Small intestine (tissue), 7 donors: ENCODE measurements around the gene MTHFD1L. TPM values are rescaled to one million over a fixed set of nuclear protein-coding genes. Genes with fewer than 3 reads are reported as not detected.

ENCODE experiments used
- DNase-seq, 2 donors: peaks; one replicate each; pipeline versions ENCODE4 v3.0.0 to v3.0.0-alpha.2; 2013
- FAIRE-seq: peaks from 2 replicates; lab custom pipeline; 2012; peaks lifted over from hg19 to GRCh38; lab: Jason Lieb, UNC
- H3K27ac ChIP-seq, 3 donors: one replicate each; pipeline ENCODE4 v1.5.1; 2013; ENCODE audit warnings: low read length in 2 of 3, mild to moderate bottlenecking in 2 of 3, control low read depth in 1 of 3, inconsistent platforms in 1 of 3, low read depth in 1 of 3, moderate library complexity in 1 of 3
- H3K27me3 ChIP-seq, 3 donors: one replicate each; pipeline ENCODE4 v1.6.1; 2013; ENCODE audit warnings: low read length in 3 of 3, inconsistent platforms in 1 of 3; ENCODE audit not compliant: control insufficient read depth in 3 of 3, insufficient read depth in 3 of 3
- H3K36me3 ChIP-seq, 3 donors: one replicate each; pipeline ENCODE4 v1.6.1; 2013; ENCODE audit warnings: low read length in 3 of 3, inconsistent platforms in 1 of 3, low read depth in 1 of 3, mild to moderate bottlenecking in 1 of 3, moderate library complexity in 1 of 3; ENCODE audit not compliant: control insufficient read depth in 3 of 3, insufficient read depth in 2 of 3
- H3K4me1 ChIP-seq, 3 donors: one replicate each; pipeline ENCODE4 v1.6.1; 2013; ENCODE audit warnings: low read length in 2 of 3, inconsistent platforms in 1 of 3, low read depth in 1 of 3, mild to moderate bottlenecking in 1 of 3, moderate library complexity in 1 of 3; ENCODE audit not compliant: control insufficient read depth in 3 of 3, insufficient read depth in 2 of 3
- H3K4me3 ChIP-seq, 3 donors: one replicate each; pipeline ENCODE4 v1.5.1; 2013; ENCODE audit warnings: low read length in 3 of 3, control low read depth in 1 of 3, inconsistent platforms in 1 of 3, low read depth in 1 of 3, mild to moderate bottlenecking in 1 of 3, moderate library complexity in 1 of 3
- H3K9me3 ChIP-seq, 2 donors: one replicate each; pipeline ENCODE4 v1.6.1; 2013; ENCODE audit warnings: low read depth in 1 of 2, low read length in 1 of 2; ENCODE audit not compliant: control insufficient read depth in 2 of 2, insufficient read depth in 1 of 2
- WGBS, 3 donors: extraction: QIAGEN DNeasy Blood & Tissue Kit; methylation state at CpG; one replicate each; pipeline ENCODE4 v1.1.7; 2013; 5-methylcytosine and 5-hydroxymethylcytosine counted together
- polyA plus RNA-seq, 4 donors: library from polyadenylated mRNA; stranded (reverse) in 3 of 4; unstranded in 1 of 4; fragments of 200-250 nt in 3 of 4; fragments of 120-200 nt in 1 of 4; gene quantifications; one replicate each; pipeline versions ENCODE4 v1.2.1 to v1.2.3, GENCODE V29; 2013
- donor health status: healthy with polysubstance abuse.
- donor health status: control.
- donor health status: control.
- donor health status: Bipolar disorder and iron deficiency.
- donor health status: healthy.

The MTHFD1L gene
- polyA plus RNA-seq, 4 donors, result 0.89 to 14.2 (median 4.7) TPM

GRCh38 chr6:150996968-150997367, 131.5 kb downstream of the MTHFD1L start:
- 94 to 97% (median 97%) methylated on average over 6 of the region's 6 CpGs for WGBS, 3 donors
- DNase-seq (no peak), FAIRE-seq (no peak)
- no peaks in the 10 kb centered on the region for H3K27me3 ChIP-seq
- peaks cover 0 to 3% of the 10 kb centered on the region in 2 donors for H3K9me3 ChIP-seq
- no peaks in the 10 kb centered on the region for H3K4me1 ChIP-seq
- no peak overlapping the region for H3K27ac ChIP-seq
- no peaks in the 10 kb centered on the region for H3K36me3 ChIP-seq
- H3K4me3 ChIP-seq, result no peak overlapping the region

DNA sequence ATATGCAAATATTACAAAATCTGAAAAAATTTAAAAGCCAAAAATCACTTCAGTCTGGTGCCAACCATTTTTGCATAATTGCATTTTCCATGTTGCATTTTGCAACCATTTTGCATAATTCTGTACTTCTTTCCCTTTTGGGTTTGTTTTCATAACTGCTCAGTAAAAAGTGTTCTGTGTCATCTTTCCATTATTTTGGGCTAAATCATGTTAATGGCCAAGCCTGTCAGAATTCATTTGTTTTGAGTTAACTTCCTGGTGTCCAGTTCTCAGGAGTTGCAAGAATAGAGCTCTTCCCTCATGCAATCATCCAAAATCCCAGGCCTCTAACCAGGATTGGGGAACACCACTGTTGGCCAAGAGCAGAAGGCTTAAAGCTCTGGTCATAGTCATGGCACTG, 133.6 kb downstream of the MTHFD1L start:
- DNase-seq, result no peak
- H3K36me3 ChIP-seq, result no peaks in the 10 kb centered on the region
- H3K4me1 ChIP-seq, result no peaks in the 10 kb centered on the region

DNA sequence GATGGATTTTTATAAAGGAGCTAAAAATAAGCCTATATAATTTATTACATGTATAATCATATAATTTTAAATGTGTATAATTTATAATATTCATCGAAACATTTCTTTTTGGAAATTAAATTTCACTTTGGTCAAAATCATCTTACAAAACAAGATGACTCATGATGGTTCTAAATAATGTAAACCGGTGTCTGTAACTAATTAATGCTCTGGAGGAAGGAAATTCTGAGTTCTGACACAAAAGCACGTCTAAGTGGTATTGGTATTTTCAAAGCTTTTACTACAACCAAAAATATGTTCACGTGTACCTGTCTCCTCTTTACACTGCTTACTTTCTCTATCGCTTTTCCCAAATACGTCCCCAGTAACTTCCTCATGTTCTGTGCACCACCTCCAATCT, 134.1 kb downstream of the MTHFD1L start:
- no peak for FAIRE-seq
- H3K9me3 ChIP-seq, result no peaks in the 10 kb centered on the region
- H3K4me1 ChIP-seq, result peaks cover 0 to 4% (median 3%) of the 10 kb centered on the region in 3 donors
- no peaks in the 10 kb centered on the region for H3K36me3 ChIP-seq
- H3K27ac ChIP-seq, result no peak overlapping the region
- no peak for DNase-seq
- H3K27me3 ChIP-seq, result no peaks in the 10 kb centered on the region
- H3K4me3 ChIP-seq, result no peak overlapping the region
- 91 to 97% (median 94%) methylated on average over 6 of the region's 6 CpGs for WGBS, 3 donors

More for the DNA sequence above, 133.6 kb downstream of the MTHFD1L start:
- Histone ChIP-seq H3K4me3 (no peak overlapping the region), H3K9me3 (peaks cover 0 to 1% of the 10 kb centered on the region in 2 donors), H3K27ac (no peak overlapping the region), H3K27me3 (no peaks in the 10 kb centered on the region)
- FAIRE-seq, result no peak

- Histone ChIP-seq H3K27ac (no peak overlapping the region), H3K27me3 (no peaks in the 10 kb centered on the region), H3K36me3 (no peaks in the 10 kb centered on the region), H3K4me1 (peaks cover 0 to 6% (median 4%) of the 10 kb centered on the region in 3 donors), H3K4me3 (no peak overlapping the region), H3K9me3 (no peaks in the 10 kb centered on the region)
- DNase-seq (no peak), FAIRE-seq (no peak)
- 83 to 89% (median 85%) methylated on average over 5 of the region's 5 CpGs for whole genome bisulfite sequencing, 3 donors
Observed at GRCh38 chr6:151001387-151002056, 136.0 kb downstream of the MTHFD1L start.

DNA sequence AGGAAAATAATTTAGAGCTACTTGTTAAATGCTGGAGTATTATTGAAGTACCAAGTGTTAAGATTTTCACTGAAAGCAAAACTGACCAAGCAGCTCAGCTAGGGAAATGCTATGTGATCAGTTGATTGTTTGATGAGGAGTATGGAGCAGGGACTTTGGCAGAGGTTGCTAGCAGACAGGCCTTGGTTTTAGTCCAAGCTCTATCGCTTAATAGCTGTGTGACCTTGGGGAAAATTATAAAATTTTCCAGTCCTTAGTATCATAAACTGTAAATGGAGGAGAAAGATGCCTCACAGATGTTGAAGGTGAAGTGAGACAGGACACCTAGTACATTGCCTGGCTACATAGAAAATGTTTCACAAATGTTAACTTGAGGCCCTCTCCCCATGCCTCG, 136.6 kb downstream of the MTHFD1L start:
- Histone ChIP-seq H3K4me3 (no peak overlapping the region), H3K9me3 (no peaks in the 10 kb centered on the region), H3K27ac (no peak overlapping the region), H3K27me3 (no peaks in the 10 kb centered on the region), H3K4me1 (peaks cover 0 to 6% (median 4%) of the 10 kb centered on the region in 3 donors), H3K36me3 (no peaks in the 10 kb centered on the region)
- DNase-seq, result no peak
- no peak for FAIRE-seq
- WGBS, 3 donors, result 52 to 64% (median 57%) methylated on average over 2 of the region's 2 CpGs

GRCh38 chr6:151002491-151002935, 137.0 kb downstream of the MTHFD1L start:
- 95 to 96% (median 96%) methylated on average over 17 of the region's 17 CpGs for WGBS, 3 donors
- Histone ChIP-seq H3K36me3 (no peaks in the 10 kb centered on the region), H3K9me3 (no peaks in the 10 kb centered on the region)

DNA sequence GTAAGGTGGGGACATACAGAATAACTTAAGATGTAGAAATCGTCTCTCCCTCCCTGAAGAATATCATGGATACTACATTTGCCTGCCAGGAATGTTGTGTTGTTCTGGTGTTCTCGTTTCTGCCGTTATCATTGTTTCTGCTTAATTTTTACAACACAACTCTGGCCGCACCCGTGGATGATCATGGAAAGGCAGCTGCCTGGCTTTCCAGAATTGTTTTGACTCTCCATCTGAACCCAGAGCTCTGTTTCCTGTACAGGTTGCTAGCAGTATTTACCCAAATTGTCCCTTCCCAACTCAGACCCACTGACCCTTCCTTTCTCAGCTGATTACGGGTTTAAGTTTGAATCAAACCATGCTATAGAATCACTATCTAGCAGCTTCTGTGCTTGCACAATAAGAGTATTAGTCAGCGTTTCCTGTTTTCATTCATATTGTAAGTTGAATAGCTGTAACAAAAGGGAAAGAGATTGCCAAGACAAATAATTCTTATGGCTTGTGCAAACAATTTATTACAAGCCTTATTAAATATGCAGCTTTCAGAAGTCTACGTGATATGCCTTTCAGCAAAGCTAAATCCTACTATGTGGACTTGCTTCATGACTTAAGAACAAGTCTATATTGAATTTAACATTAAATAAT, 139.0 kb downstream of the MTHFD1L start:
- H3K27me3 ChIP-seq, result no peaks in the 10 kb centered on the region
- no peaks in the 10 kb centered on the region for H3K36me3 ChIP-seq
- no peak overlapping the region for H3K4me3 ChIP-seq
- H3K9me3 ChIP-seq, result no peaks in the 10 kb centered on the region
- 11 to 26% (median 18%) methylated on average over 8 of the region's 8 CpGs for WGBS, 3 donors
- H3K4me1 ChIP-seq, result peaks cover 0 to 6% (median 4%) of the 10 kb centered on the region in 3 donors
- H3K27ac ChIP-seq, result peak overlapping the region in 2 of 3 donors; percentile 10 to 79
- DNase-seq, result peak; percentile 54 to 72
- no peak for FAIRE-seq

More at GRCh38 chr6:151002491-151002935, 137.0 kb downstream of the MTHFD1L start:
- Histone ChIP-seq H3K27me3 (no peaks in the 10 kb centered on the region), H3K4me1 (peaks cover 0 to 6% (median 4%) of the 10 kb centered on the region in 3 donors), H3K27ac (no peak overlapping the region), H3K4me3 (no peak overlapping the region)
- FAIRE-seq (no peak), DNase-seq (no peak)

- Histone ChIP-seq H3K4me3 (no peak overlapping the region), H3K36me3 (no peaks in the 10 kb centered on the region), H3K4me1 (peaks cover 0 to 6% (median 4%) of the 10 kb centered on the region in 3 donors), H3K27me3 (no peaks in the 10 kb centered on the region), H3K9me3 (no peaks in the 10 kb centered on the region), H3K27ac (peak overlapping the region in 1 of 3 donors; percentile 72)
- 51 to 68% (median 62%) methylated on average over 6 of the region's 6 CpGs for WGBS, 3 donors
- DNase-seq, result no peak
- FAIRE-seq, result no peak
Observed at GRCh38 chr6:151005164-151005563, 139.7 kb downstream of the MTHFD1L start.
